ENCODE results near the gene FSCN2. TPM values are rescaled to one million over a fixed set of nuclear protein-coding genes. Genes with fewer than 3 reads are reported as not detected.

Gene FSCN2
- total and polyA plus RNA-seq, 2 of the 4 experiments (the other 2 are of a cell fraction) = 0.18 to 0.84 TPM

DNA sequence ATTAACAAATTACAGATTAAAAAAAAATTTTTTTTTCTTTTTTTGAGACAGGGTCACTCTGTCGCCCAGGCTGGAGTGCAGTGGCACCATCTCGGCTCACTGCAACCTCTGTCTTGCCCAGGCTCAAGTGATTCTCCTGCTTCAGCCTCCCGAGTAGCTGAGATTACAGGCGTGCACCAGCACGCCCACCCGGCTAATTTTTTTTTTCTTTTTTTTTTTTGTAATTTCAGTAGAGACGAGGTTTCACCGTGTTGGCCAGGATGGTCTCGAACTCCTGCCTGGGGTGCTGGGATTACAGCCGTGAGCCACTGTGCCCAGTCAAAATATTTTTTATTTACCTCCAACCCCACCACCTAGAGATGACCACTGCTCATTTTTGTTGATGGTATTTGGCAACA is 41.1 kb upstream of the FSCN2 start:
- TF ChIP-seq RCOR1 (IDR thresholded peaks at IDR 0.05; ENCODE audit: insufficient replicate concordance, low read length) = no peak
- TF ChIP-seq MAZ (IDR thresholded peaks at IDR 0.05; ENCODE audit: borderline replicate concordance, low read depth, low read length) = no peak
- no peak for TF ChIP-seq RFX5 (IDR thresholded peaks at IDR 0.05; ENCODE audit: low read depth, low read length)
- TF ChIP-seq SMC3 (IDR thresholded peaks at IDR 0.05; ENCODE audit: low read depth, low read length) = no peak
- no peak for TF ChIP-seq POLR2A (IDR thresholded peaks at IDR 0.05; ENCODE audit: low read depth, low read length)
- TF ChIP-seq RAD21 (IDR thresholded peaks at IDR 0.05; ENCODE audit: low read length) = no peak
- TF ChIP-seq CTCF (conservative IDR thresholded peaks at IDR 0.05; ENCODE audit: low read depth, low read length) = no peak
- TF ChIP-seq, protein P1, sequence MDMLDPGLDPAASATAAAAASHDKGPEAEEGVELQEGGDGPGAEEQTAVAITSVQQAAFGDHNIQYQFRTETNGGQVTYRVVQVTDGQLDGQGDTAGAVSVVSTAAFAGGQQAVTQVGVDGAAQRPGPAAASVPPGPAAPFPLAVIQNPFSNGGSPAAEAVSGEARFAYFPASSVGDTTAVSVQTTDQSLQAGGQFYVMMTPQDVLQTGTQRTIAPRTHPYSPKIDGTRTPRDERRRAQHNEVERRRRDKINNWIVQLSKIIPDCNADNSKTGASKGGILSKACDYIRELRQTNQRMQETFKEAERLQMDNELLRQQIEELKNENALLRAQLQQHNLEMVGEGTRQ (IDR thresholded peaks at IDR 0.05; ENCODE audit: low read depth, low read length) = no peak
- TF ChIP-seq MAFK (IDR thresholded peaks at IDR 0.05; ENCODE audit: low read depth, low read length) = no peak
- TF ChIP-seq, protein P2, sequence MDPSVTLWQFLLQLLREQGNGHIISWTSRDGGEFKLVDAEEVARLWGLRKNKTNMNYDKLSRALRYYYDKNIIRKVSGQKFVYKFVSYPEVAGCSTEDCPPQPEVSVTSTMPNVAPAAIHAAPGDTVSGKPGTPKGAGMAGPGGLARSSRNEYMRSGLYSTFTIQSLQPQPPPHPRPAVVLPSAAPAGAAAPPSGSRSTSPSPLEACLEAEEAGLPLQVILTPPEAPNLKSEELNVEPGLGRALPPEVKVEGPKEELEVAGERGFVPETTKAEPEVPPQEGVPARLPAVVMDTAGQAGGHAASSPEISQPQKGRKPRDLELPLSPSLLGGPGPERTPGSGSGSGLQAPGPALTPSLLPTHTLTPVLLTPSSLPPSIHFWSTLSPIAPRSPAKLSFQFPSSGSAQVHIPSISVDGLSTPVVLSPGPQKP (IDR thresholded peaks at IDR 0.05; ENCODE audit: borderline replicate concordance, low read depth, low read length) = no peak
- TF ChIP-seq CEBPB (IDR thresholded peaks at IDR 0.05; ENCODE audit: low read depth, low read length) = no peak
- no peak for TF ChIP-seq CHD1 (IDR thresholded peaks at IDR 0.05; ENCODE audit: low read depth, low read length)
- TF ChIP-seq NFE2L2 (IDR thresholded peaks at IDR 0.05; ENCODE audit: low read depth, low read length) = no peak
- no peak for TF ChIP-seq BHLHE40 (IDR thresholded peaks at IDR 0.05; ENCODE audit: low read depth, low read length)
- ChIA-PET CTCF (no interaction called here), POLR2A (ENCODE audit: unreplicated experiment) (interaction anchor here (0.6 kb wide), 1 partner anchor 147 kb away, joined by 6 read pairs; no protein-coding TSS in a partner anchor)
- H4K20me1 ChIP-seq (ENCODE audit: insufficient read depth, low read length) = no peaks in the 10 kb centered on the region
- ATAC-seq (ENCODE audit: low read depth) = no peak
- peaks cover 2 to 3% of the 10 kb centered on the region in 2 experiments; a peak in 2 of 4 replicates for H3K79me1 ChIP-seq (ENCODE audit: low read depth in 1 of 2, low read length in 2 of 2)
- no peak overlapping the region for H4K91ac ChIP-seq (ENCODE audit: insufficient read depth, low read depth, low read length)
- H2BK20ac ChIP-seq (ENCODE audit: low read depth, low read length) = no peak overlapping the region
- no peak overlapping the region for H3K14ac ChIP-seq (replicated peaks; ENCODE audit: low read depth, low read length)
- H2AFZ ChIP-seq (replicated peaks; ENCODE audit: low read length, poor library complexity) = peak overlapping the region; percentile 99
- no peak overlapping the region for H3K56ac ChIP-seq (ENCODE audit: extremely low read depth, insufficient read depth, low read length)
- peaks cover 4% of the 10 kb centered on the region; the same call in 1 of the 2 replicates for H3K27me3 ChIP-seq (ENCODE audit: control insufficient read depth, insufficient read depth, low read length)
- no peak overlapping the region for H4K5ac ChIP-seq (ENCODE audit: low read depth, low read length)
- no peak for DNase-seq
- peaks cover 2% of the 10 kb centered on the region; the same call in 1 of the 2 replicates for H3K9me1 ChIP-seq (ENCODE audit: insufficient read depth, low read length)
- intact Hi-C loops (cut with micrococcal nuclease) (no loop called here), dilution Hi-C loops (cut with HindIII; ENCODE audit: low sequenced_read_pairs, unreplicated experiment) (no loop called here), in situ Hi-C loops (cut with MboI; ENCODE audit: low sequenced_read_pairs) (no loop called here)
- H3K18ac ChIP-seq (ENCODE audit: low read depth, low read length) = no peak overlapping the region
- no peak overlapping the region for H2BK120ac ChIP-seq (ENCODE audit: low read depth, low read length)
- H2AK9ac ChIP-seq (replicated peaks; ENCODE audit: low read depth, low read length, poor library complexity) = no peak overlapping the region
- no peaks in the 10 kb centered on the region for H3K36me3 ChIP-seq (ENCODE audit: control insufficient read depth, insufficient read depth, low read length)
- no TSS peak for BruUV-seq (replicated peaks)
- H3K4ac ChIP-seq (ENCODE audit: low read depth, low read length) = peak overlapping the region; percentile 72
- H3K23ac ChIP-seq (ENCODE audit: low read depth, low read length) = no peak overlapping the region
- H2BK5ac ChIP-seq (ENCODE audit: low read depth, low read length, poor library complexity, severe bottlenecking) = no peak overlapping the region
- no peak overlapping the region for H2AK5ac ChIP-seq (ENCODE audit: low read depth, low read length)
- 100% methylated on average over 2 of the region's 10 CpGs; no CpG with 5 or more reads in 1 of the 2 experiments for WGBS, 2 experiments (ENCODE audit: extremely low coverage in 2 of 2, insufficient read length in 1 of 2)
- H2BK15ac ChIP-seq (ENCODE audit: low read depth, low read length) = no peak overlapping the region
- H3K4me3 ChIP-seq (ENCODE audit: insufficient read depth, low read depth, low read length) = no peak overlapping the region
- no peak overlapping the region for H3K9ac ChIP-seq (ENCODE audit: low read depth, low read length)
- H4K8ac ChIP-seq (ENCODE audit: low read depth in 2 of 2, low read length in 2 of 2) = peak overlapping the region; percentile 90 to 99; a peak in 3 of 4 replicates
- no peak overlapping the region for H3K27ac ChIP-seq (ENCODE audit: insufficient read depth, low read length)
- peaks cover 7% of the 10 kb centered on the region; the same call in 1 of the 2 replicates for H3K4me1 ChIP-seq (ENCODE audit: control insufficient read depth, insufficient read depth, low read length)
- no peaks in the 10 kb centered on the region for H3K9me3 ChIP-seq (ENCODE audit: control insufficient read depth, insufficient read depth, low read length)
- no peak overlapping the region for H3K4me2 ChIP-seq (ENCODE audit: low read depth, low read length)

Measured in IMR-90 (cell line).